Muscle layer of colon (tissue), 2 donors: ENCODE data around the gene SLC38A11.

Experiments
- H3K27ac ChIP-seq: one replicate; pipeline ENCODE4 v1.7.0; 2013; ENCODE audit warnings: low read depth, mild to moderate bottlenecking, low read length, moderate library complexity
- H3K27me3 ChIP-seq, 2 donors: one replicate each; pipeline ENCODE4 v1.7.0; 2013; ENCODE audit warnings: low read length in 2 of 2, mild to moderate bottlenecking in 2 of 2; ENCODE audit not compliant: insufficient read depth in 2 of 2, control insufficient read depth in 1 of 2
- H3K36me3 ChIP-seq: one replicate; pipeline ENCODE4 v1.7.0; 2013; ENCODE audit warnings: mild to moderate bottlenecking, low read length; ENCODE audit not compliant: insufficient read depth
- H3K4me1 ChIP-seq: one replicate; pipeline ENCODE4 v1.7.0; 2013; ENCODE audit warnings: mild to moderate bottlenecking, low read length; ENCODE audit not compliant: insufficient read depth
- H3K4me3 ChIP-seq, 2 donors: one replicate each; pipeline ENCODE4 v1.7.0; 2013; ENCODE audit warnings: low read length in 2 of 2, low read depth in 1 of 2, mild to moderate bottlenecking in 1 of 2, moderate library complexity in 1 of 2
- H3K9ac ChIP-seq: one replicate; pipeline ENCODE4 v1.7.0; 2013; ENCODE audit warnings: low read length
- H3K9me3 ChIP-seq: one replicate; pipeline ENCODE4 v1.7.0; 2013; ENCODE audit warnings: mild to moderate bottlenecking, low read length
- donor health status: abdominal sarcoma.
- donor health status: Adenocarcinoma of cecum.

The SLC38A11 gene

DNA sequence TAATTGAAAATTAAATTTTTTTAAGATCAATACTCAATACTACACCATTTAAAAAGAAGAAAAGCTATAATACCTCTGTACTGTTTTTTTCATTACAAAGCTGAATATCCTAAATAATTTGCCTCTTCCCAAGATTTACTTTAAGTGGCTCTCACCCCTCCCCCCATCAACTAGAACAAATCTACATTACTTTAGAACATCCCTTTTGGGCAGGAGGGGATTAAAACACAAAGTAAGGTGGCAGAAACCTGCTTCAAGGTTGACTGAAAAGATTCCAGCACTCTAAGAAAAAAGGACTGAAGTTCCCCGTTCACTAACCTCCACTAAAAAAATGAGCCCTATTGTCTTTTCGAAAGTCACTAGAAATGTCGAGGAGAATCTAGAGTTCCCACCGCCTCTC lies 42.3 kb downstream of the SLC38A11 start:
- Histone ChIP-seq H3K4me3 (no peak overlapping the region), H3K27ac (no peak overlapping the region), H3K9me3 (no peaks in the 10 kb centered on the region), H3K36me3 (no peaks in the 10 kb centered on the region), H3K27me3 (no peaks in the 10 kb centered on the region), H3K4me1 (no peaks in the 10 kb centered on the region), H3K9ac (no peak overlapping the region)

DNA sequence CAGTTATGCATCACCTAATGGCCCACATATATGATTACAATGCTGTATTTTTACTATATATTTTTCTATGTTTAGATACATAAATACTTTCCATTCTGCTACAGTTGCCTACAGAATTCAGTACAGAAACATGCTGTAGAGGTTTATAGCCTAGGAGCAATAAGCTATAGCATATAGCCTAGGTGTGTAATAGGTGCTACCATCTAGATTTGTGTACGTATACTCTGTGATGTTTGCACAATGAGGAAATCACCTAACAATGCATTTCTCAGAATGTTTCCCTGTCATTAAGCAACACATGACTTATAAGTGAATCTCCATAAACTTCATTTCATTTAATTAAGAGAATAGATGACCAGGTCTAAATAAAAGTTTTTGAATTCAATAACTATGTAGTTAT lies 43.5 kb downstream of the SLC38A11 start:
- H3K9ac ChIP-seq = no peak overlapping the region
- H3K9me3 ChIP-seq = no peaks in the 10 kb centered on the region
- no peaks in the 10 kb centered on the region for H3K4me1 ChIP-seq
- H3K27ac ChIP-seq = no peak overlapping the region
- H3K4me3 ChIP-seq = no peak overlapping the region
- no peaks in the 10 kb centered on the region for H3K27me3 ChIP-seq
- no peaks in the 10 kb centered on the region for H3K36me3 ChIP-seq

DNA sequence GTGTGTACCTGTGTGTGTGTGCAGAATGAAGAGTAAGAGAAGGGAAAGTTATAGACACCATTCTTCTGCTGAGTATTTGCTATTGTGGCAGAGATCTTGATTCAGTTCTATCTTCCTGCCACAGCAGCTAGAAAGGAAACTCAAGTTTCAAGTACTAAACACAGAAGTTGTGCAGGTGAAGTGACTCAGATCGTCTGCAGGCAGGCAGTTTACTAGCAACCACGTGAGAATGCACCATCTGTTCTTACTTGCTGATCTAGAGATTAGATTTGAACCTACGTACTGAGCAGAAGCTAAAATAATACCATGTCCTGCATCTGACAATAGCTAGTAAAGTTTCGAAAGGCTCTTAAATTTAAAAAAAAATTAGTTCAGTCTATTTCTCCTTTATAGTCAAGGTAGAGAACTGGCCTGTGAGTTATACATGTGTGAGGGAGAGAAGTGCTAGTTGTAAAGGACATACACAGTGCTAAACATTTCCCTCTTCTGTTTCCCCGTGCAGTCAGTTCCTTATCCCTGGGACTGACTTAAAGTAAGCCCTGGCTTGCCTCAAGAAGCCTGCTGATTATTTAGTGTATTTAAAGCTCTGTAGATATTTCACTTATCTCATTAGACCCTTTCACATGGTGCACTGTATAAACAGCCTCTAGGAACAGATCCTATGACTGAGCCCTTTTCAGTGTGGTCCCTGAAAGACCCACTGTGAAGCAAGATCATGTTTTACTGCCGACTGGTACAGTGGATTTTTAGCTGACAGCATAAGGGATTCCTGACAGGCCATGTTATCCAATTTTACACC lies 45.0 kb downstream of the SLC38A11 start:
- Histone ChIP-seq H3K27me3 (no peaks in the 10 kb centered on the region), H3K9me3 (no peaks in the 10 kb centered on the region), H3K4me3 (no peak overlapping the region), H3K9ac (no peak overlapping the region), H3K36me3 (no peaks in the 10 kb centered on the region), H3K27ac (no peak overlapping the region), H3K4me1 (no peaks in the 10 kb centered on the region)

DNA sequence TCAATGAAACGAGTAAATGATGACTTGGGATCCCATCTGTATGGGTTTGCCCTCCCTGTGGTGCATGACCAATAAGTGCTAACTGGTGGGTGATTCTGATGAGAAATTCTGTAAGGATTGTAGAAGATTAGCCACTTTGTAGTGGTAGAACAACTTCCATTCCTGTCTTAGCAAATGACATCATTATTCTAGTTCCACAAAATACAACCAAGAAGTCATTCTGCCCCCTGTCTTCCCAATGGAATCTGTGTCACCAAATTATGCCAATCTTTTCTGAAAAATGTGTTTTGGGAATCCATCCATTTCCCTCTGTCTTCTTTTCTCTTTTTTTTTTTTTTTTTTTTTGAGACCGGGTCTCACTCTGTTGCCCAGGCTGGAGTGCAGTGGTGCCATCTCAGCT lies 48.4 kb downstream of the SLC38A11 start:
- Histone ChIP-seq H3K4me1 (peaks cover 10% of the 10 kb centered on the region), H3K27me3 (no peaks in the 10 kb centered on the region)

DNA sequence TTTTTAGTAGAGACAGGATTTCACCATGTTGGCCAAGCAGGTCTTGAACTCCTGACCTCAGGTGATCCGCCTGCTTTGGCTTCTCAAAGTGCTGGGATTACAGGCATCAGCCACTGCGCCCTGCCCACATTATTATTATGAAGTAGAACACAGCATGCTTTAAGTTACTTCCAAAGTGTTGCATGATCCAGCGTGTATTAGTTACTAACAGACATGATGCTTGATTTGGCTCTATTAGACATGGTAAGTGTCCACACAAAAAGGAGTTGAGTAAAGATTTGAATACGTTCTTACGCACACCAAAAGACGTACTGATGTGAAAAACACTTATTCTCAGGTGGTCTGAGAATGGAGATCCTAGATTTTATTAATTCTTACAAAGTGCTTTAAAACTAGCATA lies 50.0 kb downstream of the SLC38A11 start:
- Histone ChIP-seq H3K36me3 (no peaks in the 10 kb centered on the region), H3K4me1 (peaks cover 10% of the 10 kb centered on the region), H3K27me3 (no peaks in the 10 kb centered on the region), H3K9me3 (no peaks in the 10 kb centered on the region), H3K4me3 (no peak overlapping the region), H3K9ac (no peak overlapping the region), H3K27ac (no peak overlapping the region)

More for the DNA sequence above, 48.4 kb downstream of the SLC38A11 start:
- no peaks in the 10 kb centered on the region for H3K36me3 ChIP-seq
- H3K4me3 ChIP-seq = no peak overlapping the region
- H3K27ac ChIP-seq = no peak overlapping the region
- no peaks in the 10 kb centered on the region for H3K9me3 ChIP-seq
- no peak overlapping the region for H3K9ac ChIP-seq

DNA sequence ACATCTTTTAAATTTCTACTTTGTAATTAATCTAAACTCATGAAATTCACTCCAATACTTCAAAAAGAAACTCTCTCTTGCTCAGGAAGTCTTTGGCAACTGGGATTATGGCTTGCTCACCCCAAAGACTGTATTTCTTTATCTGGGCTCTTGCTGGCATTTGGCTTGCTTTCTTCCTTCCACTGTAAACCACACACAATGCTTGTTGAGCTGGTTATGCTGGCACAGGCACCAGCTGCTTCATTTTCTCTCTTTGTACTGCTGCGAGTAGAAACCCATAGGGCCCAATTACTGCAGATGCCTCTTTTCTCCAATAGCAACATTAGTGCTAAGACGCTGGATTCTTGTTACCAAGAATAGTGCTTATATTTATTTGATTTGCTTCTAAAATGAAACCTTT lies 51.4 kb downstream of the SLC38A11 start:
- H3K4me3 ChIP-seq = no peak overlapping the region
- H3K9me3 ChIP-seq = no peaks in the 10 kb centered on the region
- peaks cover 10% of the 10 kb centered on the region for H3K4me1 ChIP-seq
- H3K27ac ChIP-seq = no peak overlapping the region
- no peak overlapping the region for H3K9ac ChIP-seq
- no peaks in the 10 kb centered on the region for H3K36me3 ChIP-seq
- no peaks in the 10 kb centered on the region for H3K27me3 ChIP-seq

DNA sequence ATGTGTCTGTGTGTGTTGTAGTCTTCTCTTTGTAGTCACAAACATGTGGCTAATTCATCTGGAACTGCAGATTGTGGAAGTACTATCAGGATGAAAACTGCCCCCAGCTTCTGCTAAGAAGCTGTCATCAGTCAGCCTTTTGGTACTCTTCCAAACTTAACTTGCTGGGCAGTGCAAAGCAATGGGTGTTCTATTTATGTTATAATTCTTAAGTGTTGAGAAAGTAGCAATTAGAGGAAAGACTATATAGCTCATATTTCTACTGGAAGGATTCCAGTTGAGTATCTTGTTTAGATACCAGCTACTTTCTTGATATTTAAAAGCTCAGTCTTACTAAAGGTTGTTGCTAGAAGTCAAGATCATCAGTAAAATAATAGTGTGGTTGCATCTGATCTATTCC lies 52.1 kb downstream of the SLC38A11 start:
- Histone ChIP-seq H3K9me3 (no peaks in the 10 kb centered on the region), H3K9ac (no peak overlapping the region), H3K4me1 (peaks cover 10% of the 10 kb centered on the region), H3K36me3 (no peaks in the 10 kb centered on the region), H3K27me3 (no peaks in the 10 kb centered on the region), H3K4me3 (no peak overlapping the region), H3K27ac (no peak overlapping the region)

DNA sequence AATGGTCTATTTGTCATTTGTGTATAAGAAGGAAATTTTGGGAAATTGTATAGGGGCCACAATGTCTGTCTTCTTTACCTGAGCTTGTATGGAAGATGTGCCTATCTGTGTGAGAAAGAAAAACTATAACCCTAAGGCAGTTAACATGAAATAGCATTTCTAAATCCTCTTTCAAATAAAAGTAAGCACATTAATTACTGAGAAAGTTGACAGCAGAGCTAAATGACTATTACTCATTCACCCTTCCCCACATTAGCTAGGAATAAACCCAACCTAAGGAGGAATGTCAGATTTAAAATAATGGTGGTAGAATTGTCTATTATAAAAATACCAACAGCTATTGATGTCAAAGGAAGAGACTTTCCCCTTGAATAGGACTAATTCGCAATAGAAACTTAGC lies 56.2 kb downstream of the SLC38A11 start:
- Histone ChIP-seq H3K4me1 (peaks cover 10% of the 10 kb centered on the region), H3K27me3 (no peaks in the 10 kb centered on the region), H3K36me3 (no peaks in the 10 kb centered on the region), H3K4me3 (no peak overlapping the region), H3K27ac (no peak overlapping the region), H3K9ac (no peak overlapping the region), H3K9me3 (no peaks in the 10 kb centered on the region)

DNA sequence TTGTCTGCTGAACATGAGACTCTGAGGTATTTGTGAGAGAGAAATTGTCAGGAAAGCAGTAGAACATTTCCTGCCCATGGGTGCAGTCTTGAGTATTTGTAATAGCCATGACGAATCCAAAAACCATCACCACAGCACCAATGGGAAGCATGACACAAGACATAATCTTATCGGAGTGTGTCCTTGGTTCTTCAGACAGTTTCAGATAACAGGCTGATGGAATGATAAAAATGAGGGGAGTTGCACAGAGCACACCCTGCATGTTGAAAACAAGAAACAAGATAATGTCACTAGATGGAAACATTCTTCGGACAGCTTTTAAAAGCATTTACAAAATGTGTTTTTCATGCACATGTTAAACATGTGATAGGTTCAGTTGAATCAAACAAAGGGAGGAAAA lies 56.9 kb downstream of the SLC38A11 start:
- no peaks in the 10 kb centered on the region for H3K36me3 ChIP-seq
- no peaks in the 10 kb centered on the region for H3K9me3 ChIP-seq
- no peak overlapping the region for H3K4me3 ChIP-seq
- peaks cover 4% of the 10 kb centered on the region for H3K4me1 ChIP-seq
- H3K27me3 ChIP-seq = no peaks in the 10 kb centered on the region
- H3K27ac ChIP-seq = no peak overlapping the region
- no peak overlapping the region for H3K9ac ChIP-seq

DNA sequence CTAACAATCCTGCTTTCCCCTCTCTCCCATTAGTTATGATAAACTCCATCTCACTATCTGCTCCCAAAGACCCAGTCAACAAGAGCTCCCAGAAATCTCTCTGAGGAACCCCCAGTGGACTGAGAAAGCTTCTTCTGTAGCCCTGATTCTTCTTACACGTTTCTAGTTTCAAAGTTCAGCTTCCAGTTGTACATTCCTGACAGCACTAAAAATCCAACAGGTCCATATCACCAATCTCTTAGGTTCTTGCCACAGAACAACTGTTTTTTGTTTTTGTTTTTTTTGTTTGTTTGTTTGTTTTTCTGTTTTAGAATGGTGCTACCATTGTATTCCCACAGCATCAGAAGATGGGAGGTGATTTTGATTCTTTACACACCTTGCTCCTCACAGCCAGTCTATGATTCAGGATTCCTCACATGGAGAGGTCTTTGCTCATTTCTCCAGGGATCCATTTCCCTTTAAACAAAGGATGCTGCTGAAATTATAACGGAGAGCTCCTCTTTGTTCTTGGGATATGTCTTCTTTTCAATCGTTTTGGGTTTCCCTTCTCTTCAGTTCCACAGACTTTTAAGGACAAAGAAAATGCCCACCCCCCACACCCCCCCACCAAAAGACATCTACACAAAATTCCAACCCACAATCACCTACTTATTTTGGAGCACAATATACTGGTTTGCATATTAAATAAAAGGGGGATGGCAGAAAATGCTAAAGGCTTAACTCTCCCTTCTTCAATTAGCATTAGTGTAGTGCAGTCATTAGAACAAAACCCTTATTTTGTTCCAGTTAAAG lies 57.7 kb downstream of the SLC38A11 start:
- Histone ChIP-seq H3K27ac (no peak overlapping the region), H3K9ac (no peak overlapping the region), H3K27me3 (no peaks in the 10 kb centered on the region), H3K9me3 (no peaks in the 10 kb centered on the region), H3K4me1 (no peaks in the 10 kb centered on the region), H3K36me3 (no peaks in the 10 kb centered on the region), H3K4me3 (no peak overlapping the region)

DNA sequence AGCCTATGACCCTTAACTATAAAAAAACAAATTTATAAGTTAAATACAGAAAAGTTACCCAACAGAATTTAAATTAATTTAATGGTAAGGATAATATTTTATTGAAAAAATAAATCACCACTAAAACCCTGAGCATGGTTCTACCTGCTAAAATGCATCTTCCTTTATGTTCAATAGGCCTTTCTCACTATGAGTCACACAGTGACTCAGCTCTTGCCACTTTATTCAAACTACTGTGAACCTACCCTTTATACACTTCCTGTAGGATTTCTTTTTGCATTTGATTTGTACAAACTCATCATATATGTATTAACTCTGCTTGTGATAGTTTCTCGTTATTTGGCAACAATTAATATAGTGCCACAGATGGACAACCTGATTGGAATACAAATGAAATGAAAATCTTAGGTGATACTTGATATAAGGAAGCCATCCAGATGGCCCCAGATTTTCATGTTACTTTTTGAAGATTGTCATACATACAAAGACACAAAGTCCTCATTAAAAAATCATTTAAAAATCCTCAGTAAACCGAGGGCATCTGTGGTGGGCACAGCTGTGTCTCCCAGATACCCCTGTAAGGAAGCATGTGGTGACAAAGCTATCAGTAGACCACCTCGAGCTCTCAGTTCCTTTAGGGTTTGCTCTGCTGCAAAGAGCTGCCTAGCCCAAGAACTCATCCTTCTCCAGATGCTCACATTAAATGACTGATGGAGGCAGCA lies 58.5 kb downstream of the SLC38A11 start:
- Histone ChIP-seq H3K27ac (no peak overlapping the region), H3K9me3 (no peaks in the 10 kb centered on the region), H3K36me3 (no peaks in the 10 kb centered on the region), H3K4me3 (no peak overlapping the region), H3K4me1 (no peaks in the 10 kb centered on the region), H3K27me3 (no peaks in the 10 kb centered on the region), H3K9ac (no peak overlapping the region)
